ENCODE results near the gene RYR2.

GRCh38 chr1:237712082-237712481, 670.1 kb downstream of the RYR2 start:
- TF ChIP-seq CTCF (IDR thresholded peaks at IDR 0.05) (no peak), POLR2A (IDR thresholded peaks at IDR 0.05) (no peak)
